ENCODE data around the gene IBTK. TPM values are rescaled to one million over a fixed set of nuclear protein-coding genes. Genes with fewer than 3 reads are reported as not detected.

The IBTK gene
- total RNA-seq, 4 donors from 2014 or later = 26.2 to 38.6 (median 27.2) TPM

DNA sequence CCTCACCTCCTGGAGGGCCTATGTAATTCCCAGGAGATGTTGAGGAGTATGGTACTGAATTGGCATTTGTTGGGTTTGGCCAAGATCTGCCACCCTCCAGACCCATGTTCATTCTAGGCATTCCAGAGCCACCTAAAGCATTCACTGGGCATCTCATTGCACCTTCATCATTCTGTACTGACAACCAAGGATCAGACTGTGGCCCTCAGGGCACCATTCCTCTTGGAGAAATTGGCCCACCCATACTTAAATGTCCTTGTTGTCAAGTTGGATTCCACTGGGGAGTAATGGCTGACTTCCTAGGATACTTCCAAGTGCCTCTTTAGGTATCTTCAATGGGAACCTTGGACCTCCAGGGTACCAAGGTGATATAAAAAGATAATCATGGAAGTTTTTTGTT, 16.8 kb upstream of the IBTK start:
- intact Hi-C loops (cut with DNase I) = loop anchor here (10.0 kb wide), 1 partner anchor 430 kb away; no protein-coding TSS in a partner anchor
- no peaks in the 10 kb centered on the region for H3K36me3 ChIP-seq
- DNase-seq (ENCODE audit: extremely low spot score) = no peak

DNA sequence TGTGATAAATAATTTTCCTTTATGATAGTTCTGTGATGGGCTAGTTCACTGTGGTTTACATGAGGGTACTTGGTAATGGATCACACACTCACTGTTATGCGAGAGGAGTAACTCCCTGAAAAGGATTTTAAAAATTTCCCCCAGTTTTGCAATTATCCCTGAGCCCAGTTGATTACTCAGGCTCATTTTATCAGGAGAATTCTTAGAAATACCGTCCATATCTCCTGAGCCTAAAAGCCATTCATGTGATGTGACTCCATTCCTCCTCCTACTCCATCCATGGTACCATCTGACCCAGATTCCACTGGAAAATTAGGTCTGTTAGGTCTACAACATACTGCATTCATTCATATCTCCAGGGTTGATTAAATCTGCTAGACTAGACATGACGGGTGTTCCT, 16.4 kb upstream of the IBTK start:
- TF ChIP-seq POLR2AphosphoS5 (IDR thresholded peaks at IDR 0.05) (no peak), EP300 (IDR thresholded peaks at IDR 0.05) (no peak), POLR2A (IDR thresholded peaks at IDR 0.05; ENCODE audit: low read depth) (no peak)
- TF ChIP-seq, protein P1, sequence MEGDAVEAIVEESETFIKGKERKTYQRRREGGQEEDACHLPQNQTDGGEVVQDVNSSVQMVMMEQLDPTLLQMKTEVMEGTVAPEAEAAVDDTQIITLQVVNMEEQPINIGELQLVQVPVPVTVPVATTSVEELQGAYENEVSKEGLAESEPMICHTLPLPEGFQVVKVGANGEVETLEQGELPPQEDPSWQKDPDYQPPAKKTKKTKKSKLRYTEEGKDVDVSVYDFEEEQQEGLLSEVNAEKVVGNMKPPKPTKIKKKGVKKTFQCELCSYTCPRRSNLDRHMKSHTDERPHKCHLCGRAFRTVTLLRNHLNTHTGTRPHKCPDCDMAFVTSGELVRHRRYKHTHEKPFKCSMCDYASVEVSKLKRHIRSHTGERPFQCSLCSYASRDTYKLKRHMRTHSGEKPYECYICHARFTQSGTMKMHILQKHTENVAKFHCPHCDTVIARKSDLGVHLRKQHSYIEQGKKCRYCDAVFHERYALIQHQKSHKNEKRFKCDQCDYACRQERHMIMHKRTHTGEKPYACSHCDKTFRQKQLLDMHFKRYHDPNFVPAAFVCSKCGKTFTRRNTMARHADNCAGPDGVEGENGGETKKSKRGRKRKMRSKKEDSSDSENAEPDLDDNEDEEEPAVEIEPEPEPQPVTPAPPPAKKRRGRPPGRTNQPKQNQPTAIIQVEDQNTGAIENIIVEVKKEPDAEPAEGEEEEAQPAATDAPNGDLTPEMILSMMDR (IDR thresholded peaks at IDR 0.05) = no peak
- Histone ChIP-seq H3K36me3 (no peaks in the 10 kb centered on the region), H3K27ac (replicated peaks in 1 of 4) (no peak overlapping the region), H3K9me3 (no peaks in the 10 kb centered on the region), H3K4me3 (no peak overlapping the region), H3K27me3 (no peaks in the 10 kb centered on the region), H3K4me1 (peaks cover 6 to 32% (median 26%) of the 10 kb centered on the region in 4 donors)
- WGBS = 98% methylated on average over 3 of the region's 3 CpGs
- intact Hi-C loops (cut with DNase I) = loop anchor here (10.0 kb wide), 1 partner anchor 431 kb away; no protein-coding TSS in a partner anchor
- no peak for DNase-seq (ENCODE audit: extremely low spot score)

More for the DNA sequence above, 16.8 kb upstream of the IBTK start:
- Histone ChIP-seq H3K27ac (replicated peaks in 1 of 4) (no peak overlapping the region), H3K9me3 (no peaks in the 10 kb centered on the region), H3K4me3 (no peak overlapping the region), H3K4me1 (peaks cover 6 to 32% (median 26%) of the 10 kb centered on the region in 4 donors), H3K27me3 (no peaks in the 10 kb centered on the region)
- no peak for TF ChIP-seq POLR2AphosphoS5 (IDR thresholded peaks at IDR 0.05)
- no peak for TF ChIP-seq EP300 (IDR thresholded peaks at IDR 0.05)
- TF ChIP-seq, protein P1 (IDR thresholded peaks at IDR 0.05) = no peak
- no peak for TF ChIP-seq POLR2A (IDR thresholded peaks at IDR 0.05; ENCODE audit: low read depth)

DNA sequence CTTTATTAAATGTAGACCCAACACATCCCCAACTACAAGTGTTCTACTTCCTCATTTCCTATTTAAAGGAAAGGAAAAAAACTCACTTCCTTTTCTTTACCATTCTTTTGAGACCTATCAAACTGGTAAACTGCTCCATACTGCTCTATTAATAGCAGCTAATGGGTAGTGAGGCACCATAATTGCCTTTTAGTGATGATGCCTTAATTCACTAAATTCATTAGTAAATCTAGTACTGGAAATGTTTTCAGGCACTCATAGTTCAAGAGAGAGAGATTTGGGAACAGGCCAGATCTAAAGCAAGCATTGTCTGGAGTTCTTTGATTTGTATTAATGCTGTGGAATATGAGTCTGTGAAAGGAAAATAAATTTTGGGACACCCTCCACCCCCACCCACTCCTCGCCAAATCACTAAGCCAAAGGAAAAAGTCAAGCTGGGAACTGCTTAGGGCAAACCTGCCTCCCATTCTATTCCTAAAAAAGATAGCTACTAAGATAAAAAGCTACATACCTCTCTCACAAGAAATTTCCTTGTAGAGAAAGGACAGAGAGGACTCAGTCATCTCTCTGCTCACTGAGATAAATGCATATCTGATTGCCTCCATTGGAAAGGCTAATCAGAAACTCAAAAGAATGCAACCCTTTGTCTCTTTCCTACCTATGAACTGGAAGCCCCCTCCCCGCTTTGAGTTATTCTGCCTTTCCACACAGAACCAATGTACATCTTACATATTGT, 13.6 kb upstream of the IBTK start:
- no peaks in the 10 kb centered on the region for H3K36me3 ChIP-seq
- no peak overlapping the region for H3K4me3 ChIP-seq
- H3K9me3 ChIP-seq = no peaks in the 10 kb centered on the region
- TF ChIP-seq POLR2AphosphoS5 (IDR thresholded peaks at IDR 0.05) (no peak), POLR2A (IDR thresholded peaks at IDR 0.05; ENCODE audit: low read depth) (no peak), EP300 (IDR thresholded peaks at IDR 0.05) (no peak)
- TF ChIP-seq, protein P1 (IDR thresholded peaks at IDR 0.05) = no peak
- 64% methylated on average over 2 of the region's 2 CpGs for WGBS
- intact Hi-C loops (cut with DNase I) = loop anchor here (10.0 kb wide), 1 partner anchor 434 kb away; no protein-coding TSS in a partner anchor
- peaks cover 6 to 26% (median 23%) of the 10 kb centered on the region in 4 donors for H3K4me1 ChIP-seq
- DNase-seq (ENCODE audit: extremely low spot score) = no peak
- no peaks in the 10 kb centered on the region for H3K27me3 ChIP-seq
- H3K27ac ChIP-seq (replicated peaks in 1 of 4) = peak overlapping the region in 3 of 4 donors; percentile 10 to 49 (median 31)

DNA sequence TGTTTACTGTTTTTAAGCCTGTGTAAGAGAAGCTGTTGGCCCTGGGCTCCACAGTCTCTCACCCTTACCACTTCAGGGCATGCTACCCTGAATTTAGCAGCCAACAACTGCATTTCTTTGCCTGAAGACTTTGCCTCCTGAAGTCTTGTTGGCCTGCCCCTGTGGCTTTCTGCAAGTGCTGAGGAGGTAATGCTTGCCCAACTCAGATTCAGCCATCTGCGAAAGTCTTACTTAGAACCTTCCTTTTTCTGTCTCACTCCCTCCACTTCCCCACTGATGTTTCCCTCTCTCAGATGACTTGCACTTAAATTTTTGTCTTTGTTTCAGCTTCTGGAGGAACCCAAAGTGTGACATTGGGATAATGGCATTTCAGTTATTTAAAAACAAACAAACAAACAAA, 11.8 kb upstream of the IBTK start:
- intact Hi-C loops (cut with DNase I) = no loop called here
- Histone ChIP-seq H3K4me3 (no peak overlapping the region), H3K27me3 (no peaks in the 10 kb centered on the region), H3K36me3 (no peaks in the 10 kb centered on the region), H3K4me1 (peaks cover 6 to 26% (median 23%) of the 10 kb centered on the region in 4 donors), H3K9me3 (no peaks in the 10 kb centered on the region), H3K27ac (replicated peaks in 1 of 4) (no peak overlapping the region)
- no peak for DNase-seq (ENCODE audit: extremely low spot score)
- TF ChIP-seq EP300 (IDR thresholded peaks at IDR 0.05) = no peak
- no peak for TF ChIP-seq POLR2A (IDR thresholded peaks at IDR 0.05; ENCODE audit: low read depth)
- TF ChIP-seq, protein P1 (IDR thresholded peaks at IDR 0.05) = no peak
- TF ChIP-seq POLR2AphosphoS5 (IDR thresholded peaks at IDR 0.05) = no peak
- 79% methylated on average over 1 of the region's 1 CpG for WGBS

Measured in esophagus muscularis mucosa (tissue), 4 donors.